Suprapubic skin (tissue), 3 donors: ENCODE data around the gene KIAA1328.

ENCODE experiments used
- CTCF ChIP-seq, 2 donors: fragments of 200-600 bp in 1 of 2; fragments of 450-650 bp in 1 of 2; sonication (generic) in 1 of 2; IDR thresholded peaks; one replicate each; pipeline ENCODE4 v1.5.1; 2016 to 2019; ENCODE audit warnings: antibody characterized with exemption in 2 of 2, mild to moderate bottlenecking in 1 of 2, moderate library complexity in 1 of 2
- EP300 ChIP-seq: sonication (generic); formaldehyde crosslinking; IDR thresholded peaks from one replicate; pipeline ENCODE4 v1.6.1; 2017; ENCODE audit warnings: antibody characterized with exemption
- POLR2A ChIP-seq, 2 donors: fragments of 450-650 bp; IDR thresholded peaks; one replicate each; pipeline ENCODE4 v1.6.1; 2017; ENCODE audit warnings: antibody characterized with exemption in 2 of 2, mild to moderate bottlenecking in 2 of 2, moderate library complexity in 2 of 2

DNA sequence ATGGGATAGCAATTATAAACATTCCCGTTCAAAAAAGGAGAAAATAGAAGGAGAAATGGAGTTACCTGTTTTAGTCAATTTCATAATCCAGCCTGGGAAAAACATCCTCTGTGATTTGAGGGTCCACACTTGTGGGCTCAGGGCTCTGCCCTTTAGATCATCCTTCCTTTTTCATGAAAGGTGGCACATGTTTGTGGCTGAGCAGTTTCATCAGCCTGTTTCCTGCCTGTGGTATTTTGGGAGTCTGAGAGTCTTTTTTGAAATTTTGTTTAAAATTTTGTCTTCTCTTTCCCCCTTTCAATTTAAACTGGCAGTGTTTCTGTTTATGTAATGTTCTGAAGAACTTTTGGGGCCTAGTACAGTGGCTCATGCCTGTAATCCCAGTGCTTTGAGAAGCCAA lies 84.0 kb downstream of the KIAA1328 start:
- TF ChIP-seq CTCF (IDR thresholded peaks at IDR 0.05) (no peak), POLR2A (IDR thresholded peaks at IDR 0.05) (no peak), EP300 (no peak)
